CMK (cell line): Measurements from ENCODE around the gene DYRK4.

Experiments used
- DNase-seq: peaks from one replicate; pipeline ENCODE4 v3.0.0-alpha.2; 2010; ENCODE audit warnings: low read depth

DYRK4 gene

GRCh38 chr12:4621511-4621910, 59.5 kb downstream of the DYRK4 start:
- DNase-seq: no peak

GRCh38 chr12:4626543-4626942, 64.5 kb downstream of the DYRK4 start:
- DNase-seq: no peak

DNA sequence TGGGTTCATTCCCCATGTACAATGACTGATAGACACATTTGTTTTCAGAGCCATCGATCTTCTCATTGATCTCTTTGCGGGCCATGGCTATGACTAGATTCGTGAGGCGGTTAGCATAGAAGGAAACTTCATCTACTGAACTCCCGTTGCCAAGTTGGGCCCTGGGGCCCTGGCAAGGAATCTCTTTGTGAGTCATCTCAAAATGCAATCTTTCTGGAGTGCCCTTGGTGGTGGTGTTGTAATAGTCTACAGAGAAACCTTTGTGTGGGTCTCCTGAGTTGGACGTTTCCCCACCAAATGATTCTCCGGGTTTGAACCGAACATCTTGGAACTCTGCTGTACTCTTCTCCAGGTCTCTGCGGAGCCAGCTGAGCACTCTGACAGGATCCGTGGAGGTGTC, 66.4 kb downstream of the DYRK4 start:
- DNase-seq: no peak

- no peak for DNase-seq
Observed at GRCh38 chr12:4630262-4630661, 68.3 kb downstream of the DYRK4 start.

DNA sequence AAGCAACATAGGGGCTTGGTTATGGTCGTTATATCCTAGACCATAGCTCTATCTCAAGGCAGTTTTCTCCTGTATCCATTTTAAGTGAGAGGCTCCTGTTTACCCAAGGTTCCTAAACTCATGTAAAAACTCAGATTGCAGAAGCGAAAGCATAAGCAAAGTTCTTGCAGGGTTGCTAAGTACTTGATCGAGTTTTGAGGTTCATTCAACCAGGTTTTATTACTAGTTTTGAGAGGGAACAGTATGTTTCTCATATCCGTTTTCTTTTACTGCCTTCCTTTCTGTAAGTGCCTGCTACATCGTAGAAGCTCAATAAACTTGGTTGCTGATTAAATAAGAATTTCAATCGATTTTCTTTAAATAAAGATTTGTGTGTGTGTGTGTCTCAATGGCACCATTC, 81.7 kb downstream of the DYRK4 start:
- DNase-seq: no peak

GRCh38 chr12:4645023-4645422, 83.0 kb downstream of the DYRK4 start:
- DNase-seq: no peak

- DNase-seq: no peak
Observed at GRCh38 chr12:4648104-4648500, 86.1 kb downstream of the DYRK4 start.

DNA sequence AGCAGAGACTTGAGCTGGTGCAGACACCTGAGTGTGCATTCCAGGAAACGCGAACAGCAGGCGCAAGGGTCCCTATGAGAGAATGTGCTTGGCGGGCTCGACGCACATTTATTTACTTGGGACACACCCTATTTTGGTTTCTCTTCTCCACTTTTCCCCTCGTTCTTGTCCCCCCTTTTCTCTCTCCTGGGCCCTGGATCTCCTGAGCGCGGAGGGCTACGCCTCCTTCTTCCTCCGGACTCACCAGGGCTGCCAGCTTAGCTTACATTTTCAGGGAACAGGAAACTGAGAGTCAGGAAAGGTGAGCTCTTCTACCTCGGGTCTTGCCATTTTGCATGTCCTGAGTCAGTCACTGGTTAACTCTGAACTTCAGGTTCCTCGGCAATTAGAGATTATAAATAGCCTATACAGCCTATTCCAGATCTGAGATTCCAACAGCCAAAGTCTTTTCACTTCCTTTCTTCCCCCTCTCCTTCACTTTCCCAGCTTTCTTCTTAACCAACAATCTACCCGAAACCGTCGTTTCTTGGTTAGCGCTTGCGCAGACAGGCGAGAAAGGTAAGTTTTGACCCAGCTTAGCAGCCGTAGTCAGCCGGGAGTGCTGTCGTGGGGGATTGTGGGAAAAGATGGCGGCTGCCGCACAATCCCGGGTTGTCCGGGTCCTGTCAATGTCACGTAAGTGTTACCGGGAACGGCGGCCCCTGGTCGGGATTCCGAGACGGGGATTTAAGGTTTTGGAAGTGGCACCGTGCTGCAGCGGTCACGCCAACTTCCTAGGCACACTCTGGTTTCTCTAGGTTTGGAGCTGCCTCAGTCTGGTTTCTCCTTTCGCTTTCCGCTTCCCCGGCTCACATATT, 86.7 kb downstream of the DYRK4 start, which contains the start of the genes AKAP3 and NDUFA9:
Gene AKAP3 (minus strand): TSS at position 551 of the 857 bp plus-strand sequence. CDS start 10,855 bp downstream, outside the sequence.
Gene NDUFA9 (plus strand): TSS at position 614 of the 857 bp plus-strand sequence. CDS start 13 bp downstream, at position 627.
- peak; percentile 61 for DNase-seq

- no peak for DNase-seq
Observed at GRCh38 chr12:4649358-4649661, 87.3 kb downstream of the DYRK4 start.

- no peak for DNase-seq
Observed at GRCh38 chr12:4653257-4653656, 91.2 kb downstream of the DYRK4 start.

DNA sequence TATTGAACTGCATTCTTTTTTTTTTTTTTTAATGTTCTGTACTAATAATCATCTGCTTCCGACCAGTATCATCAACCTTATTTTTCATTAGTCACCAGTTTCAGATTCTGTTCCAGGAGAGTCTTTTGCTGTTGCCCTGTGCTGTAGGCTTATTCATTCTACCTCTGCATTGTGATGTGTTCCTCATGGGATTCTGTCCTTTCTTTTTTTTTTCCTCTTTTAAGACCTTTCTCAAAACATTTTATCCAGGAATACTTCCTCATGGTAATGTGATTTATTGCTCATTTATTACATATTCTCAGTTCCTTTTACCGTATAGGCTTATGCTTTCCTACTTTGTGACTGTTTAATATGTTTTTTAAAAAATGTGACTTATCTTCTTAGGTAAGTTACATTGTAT, 91.7 kb downstream of the DYRK4 start:
- no peak for DNase-seq
